ENCODE data around the gene PHKB. TPM values are rescaled to one million over a fixed set of nuclear protein-coding genes. Genes with fewer than 3 reads are reported as not detected.
"Not testable (repeated sequence)": the region's sequence is repeated elsewhere in the genome, so short reads cannot be mapped to it uniquely, and the experiment has no call there.

The PHKB gene
- polyA plus RNA-seq, 1 donor from 2014 or later = 99.5 TPM

DNA sequence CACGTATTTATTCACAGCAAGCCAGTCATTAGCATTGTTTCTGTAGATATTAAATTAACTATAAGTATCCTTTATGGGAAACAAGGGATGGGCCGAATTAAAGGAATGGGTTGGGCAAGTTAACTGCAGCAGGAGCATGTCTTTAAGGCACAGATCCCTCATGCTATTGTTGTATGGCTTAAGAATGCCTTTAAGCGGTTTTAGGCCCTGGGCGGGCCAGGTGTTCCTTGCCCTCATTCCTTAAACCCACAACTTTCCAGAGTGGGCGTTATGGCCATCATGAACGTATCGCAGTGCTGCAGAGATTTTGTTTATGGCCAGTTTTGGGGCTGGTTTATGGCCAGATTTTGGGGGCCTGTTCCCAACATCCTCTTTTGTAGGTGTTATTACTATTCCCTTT is 9.1 kb downstream of the PHKB start:
- no peak overlapping the region for H2AFZ ChIP-seq (ENCODE audit: low read depth, low read length)
- TF ChIP-seq, protein P1, sequence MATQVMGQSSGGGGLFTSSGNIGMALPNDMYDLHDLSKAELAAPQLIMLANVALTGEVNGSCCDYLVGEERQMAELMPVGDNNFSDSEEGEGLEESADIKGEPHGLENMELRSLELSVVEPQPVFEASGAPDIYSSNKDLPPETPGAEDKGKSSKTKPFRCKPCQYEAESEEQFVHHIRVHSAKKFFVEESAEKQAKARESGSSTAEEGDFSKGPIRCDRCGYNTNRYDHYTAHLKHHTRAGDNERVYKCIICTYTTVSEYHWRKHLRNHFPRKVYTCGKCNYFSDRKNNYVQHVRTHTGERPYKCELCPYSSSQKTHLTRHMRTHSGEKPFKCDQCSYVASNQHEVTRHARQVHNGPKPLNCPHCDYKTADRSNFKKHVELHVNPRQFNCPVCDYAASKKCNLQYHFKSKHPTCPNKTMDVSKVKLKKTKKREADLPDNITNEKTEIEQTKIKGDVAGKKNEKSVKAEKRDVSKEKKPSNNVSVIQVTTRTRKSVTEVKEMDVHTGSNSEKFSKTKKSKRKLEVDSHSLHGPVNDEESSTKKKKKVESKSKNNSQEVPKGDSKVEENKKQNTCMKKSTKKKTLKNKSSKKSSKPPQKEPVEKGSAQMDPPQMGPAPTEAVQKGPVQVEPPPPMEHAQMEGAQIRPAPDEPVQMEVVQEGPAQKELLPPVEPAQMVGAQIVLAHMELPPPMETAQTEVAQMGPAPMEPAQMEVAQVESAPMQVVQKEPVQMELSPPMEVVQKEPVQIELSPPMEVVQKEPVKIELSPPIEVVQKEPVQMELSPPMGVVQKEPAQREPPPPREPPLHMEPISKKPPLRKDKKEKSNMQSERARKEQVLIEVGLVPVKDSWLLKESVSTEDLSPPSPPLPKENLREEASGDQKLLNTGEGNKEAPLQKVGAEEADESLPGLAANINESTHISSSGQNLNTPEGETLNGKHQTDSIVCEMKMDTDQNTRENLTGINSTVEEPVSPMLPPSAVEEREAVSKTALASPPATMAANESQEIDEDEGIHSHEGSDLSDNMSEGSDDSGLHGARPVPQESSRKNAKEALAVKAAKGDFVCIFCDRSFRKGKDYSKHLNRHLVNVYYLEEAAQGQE (IDR thresholded peaks at IDR 0.05; ENCODE audit: borderline replicate concordance) = no peak
- TF ChIP-seq TAF1 (IDR thresholded peaks at IDR 0.05; ENCODE audit: low read depth) = no peak
- TF ChIP-seq EP300 (conservative IDR thresholded peaks at IDR 0.05; ENCODE audit: poor library complexity, severe bottlenecking) = no peak
- no peak for TF ChIP-seq POLR2AphosphoS5 (IDR thresholded peaks at IDR 0.05)
- TF ChIP-seq MXI1 (conservative IDR thresholded peaks at IDR 0.05; ENCODE audit: poor library complexity, severe bottlenecking) = no peak
- TF ChIP-seq RAD21 (conservative IDR thresholded peaks at IDR 0.05) = no peak
- no peak for TF ChIP-seq SMC3 (conservative IDR thresholded peaks at IDR 0.05; ENCODE audit: poor library complexity)
- TF ChIP-seq, protein P2, sequence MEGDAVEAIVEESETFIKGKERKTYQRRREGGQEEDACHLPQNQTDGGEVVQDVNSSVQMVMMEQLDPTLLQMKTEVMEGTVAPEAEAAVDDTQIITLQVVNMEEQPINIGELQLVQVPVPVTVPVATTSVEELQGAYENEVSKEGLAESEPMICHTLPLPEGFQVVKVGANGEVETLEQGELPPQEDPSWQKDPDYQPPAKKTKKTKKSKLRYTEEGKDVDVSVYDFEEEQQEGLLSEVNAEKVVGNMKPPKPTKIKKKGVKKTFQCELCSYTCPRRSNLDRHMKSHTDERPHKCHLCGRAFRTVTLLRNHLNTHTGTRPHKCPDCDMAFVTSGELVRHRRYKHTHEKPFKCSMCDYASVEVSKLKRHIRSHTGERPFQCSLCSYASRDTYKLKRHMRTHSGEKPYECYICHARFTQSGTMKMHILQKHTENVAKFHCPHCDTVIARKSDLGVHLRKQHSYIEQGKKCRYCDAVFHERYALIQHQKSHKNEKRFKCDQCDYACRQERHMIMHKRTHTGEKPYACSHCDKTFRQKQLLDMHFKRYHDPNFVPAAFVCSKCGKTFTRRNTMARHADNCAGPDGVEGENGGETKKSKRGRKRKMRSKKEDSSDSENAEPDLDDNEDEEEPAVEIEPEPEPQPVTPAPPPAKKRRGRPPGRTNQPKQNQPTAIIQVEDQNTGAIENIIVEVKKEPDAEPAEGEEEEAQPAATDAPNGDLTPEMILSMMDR (IDR thresholded peaks at IDR 0.05; ENCODE audit: poor library complexity, severe bottlenecking) = no peak
- TF ChIP-seq EZH2 (IDR thresholded peaks at IDR 0.05; ENCODE audit: borderline replicate concordance, insufficient read depth, low read length, poor library complexity, severe bottlenecking) = no peak
- no peak overlapping the region for H3K4me2 ChIP-seq (ENCODE audit: low read length)
- no peak overlapping the region for H3K4me3 ChIP-seq (ENCODE audit: low read length)
- H3K27me3 ChIP-seq (ENCODE audit: insufficient read depth, low read depth, low read length) = no peaks in the 10 kb centered on the region
- no peak overlapping the region for H3K27ac ChIP-seq (ENCODE audit: low read length)
- no peaks in the 10 kb centered on the region for H3K9me3 ChIP-seq (ENCODE audit: low read length)
- H3K36me3 ChIP-seq (ENCODE audit: insufficient read depth, low read length) = peaks cover 4% of the 10 kb centered on the region
- H3K79me2 ChIP-seq (replicated peaks; ENCODE audit: insufficient read depth, low read length) = peaks cover 6% of the 10 kb centered on the region
- no peaks in the 10 kb centered on the region for H3F3A ChIP-seq (ENCODE audit: insufficient read depth, low read length, poor library complexity, severe bottlenecking)
- H3K9ac ChIP-seq (ENCODE audit: low read length) = no peak overlapping the region
- no peaks in the 10 kb centered on the region for H3K9me2 ChIP-seq (ENCODE audit: insufficient read depth, low read length)
- no peaks in the 10 kb centered on the region for H4K20me1 ChIP-seq (ENCODE audit: insufficient read depth)

DNA sequence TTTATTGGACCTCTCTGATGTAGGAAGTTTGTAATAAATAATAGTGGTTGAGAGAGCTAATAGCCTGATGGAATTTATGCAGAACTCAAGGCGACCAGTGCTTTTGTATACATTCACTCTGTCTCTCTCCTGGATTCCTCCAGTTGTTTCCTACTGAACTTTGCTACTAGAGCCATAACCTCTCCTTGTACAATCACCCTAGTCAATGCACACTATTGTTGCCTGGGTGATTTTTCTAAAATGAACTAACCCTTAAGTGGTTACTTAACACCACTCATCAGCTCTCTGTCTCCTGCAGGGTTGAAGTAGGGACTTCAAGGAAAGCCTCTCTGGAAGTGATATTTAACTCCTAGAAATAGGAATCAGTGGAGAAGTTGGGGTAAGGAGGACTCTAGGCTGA is 9.7 kb downstream of the PHKB start:
- Histone ChIP-seq H3K9ac (ENCODE audit: low read length) (no peak overlapping the region), H3K9me2 (ENCODE audit: insufficient read depth, low read length) (no peaks in the 10 kb centered on the region), H3K9me3 (ENCODE audit: low read length) (no peaks in the 10 kb centered on the region), H3F3A (ENCODE audit: insufficient read depth, low read length, poor library complexity, severe bottlenecking) (no peaks in the 10 kb centered on the region), H3K4me3 (ENCODE audit: low read length) (no peak overlapping the region), H3K36me3 (ENCODE audit: insufficient read depth, low read length) (peaks cover 4% of the 10 kb centered on the region), H2AFZ (ENCODE audit: low read depth, low read length) (no peak overlapping the region), H4K20me1 (ENCODE audit: insufficient read depth) (no peaks in the 10 kb centered on the region), H3K79me2 (replicated peaks; ENCODE audit: insufficient read depth, low read length) (peaks cover 6% of the 10 kb centered on the region), H3K4me2 (ENCODE audit: low read length) (no peak overlapping the region), H3K27me3 (ENCODE audit: insufficient read depth, low read depth, low read length) (no peaks in the 10 kb centered on the region), H3K27ac (ENCODE audit: low read length) (no peak overlapping the region)
- TF ChIP-seq, protein P1 (IDR thresholded peaks at IDR 0.05; ENCODE audit: borderline replicate concordance) = no peak
- no peak for TF ChIP-seq EZH2 (IDR thresholded peaks at IDR 0.05; ENCODE audit: borderline replicate concordance, insufficient read depth, low read length, poor library complexity, severe bottlenecking)

DNA sequence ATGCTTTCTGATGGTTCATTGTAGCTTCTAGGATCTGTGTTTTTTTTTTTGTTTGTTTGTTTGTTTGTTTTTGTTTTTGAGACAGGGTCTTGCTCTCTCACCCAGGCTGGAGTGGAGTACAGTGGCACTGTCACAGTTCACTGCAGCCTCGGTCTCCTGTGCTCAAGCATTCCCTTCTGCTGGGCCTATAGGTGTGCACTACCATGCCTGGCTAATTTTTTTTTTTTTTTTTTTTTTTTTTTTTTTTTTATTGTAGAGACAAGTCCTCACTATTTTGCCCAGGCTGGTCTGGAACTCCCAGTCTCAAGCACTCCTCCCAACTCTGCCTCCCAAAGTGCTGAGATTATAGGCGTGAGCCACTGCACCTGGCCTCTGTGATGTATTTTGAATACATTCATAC is 11.9 kb downstream of the PHKB start:
- H3K4me2 ChIP-seq (ENCODE audit: low read length); H3K9me2 ChIP-seq (ENCODE audit: insufficient read depth, low read length); H3K79me2 ChIP-seq (replicated peaks; ENCODE audit: insufficient read depth, low read length); H3K9ac ChIP-seq (ENCODE audit: low read length); H3F3A ChIP-seq (ENCODE audit: insufficient read depth, low read length, poor library complexity, severe bottlenecking); H3K4me3 ChIP-seq (ENCODE audit: low read length); H3K27ac ChIP-seq (ENCODE audit: low read length); H4K20me1 ChIP-seq (ENCODE audit: insufficient read depth); H3K36me3 ChIP-seq (ENCODE audit: insufficient read depth, low read length); H3K9me3 ChIP-seq (ENCODE audit: low read length); H2AFZ ChIP-seq (ENCODE audit: low read depth, low read length); H3K27me3 ChIP-seq (ENCODE audit: insufficient read depth, low read depth, low read length): not testable (repeated sequence)
